Lung (tissue), 12 donors: ENCODE data around the gene GPR55. TPM values are rescaled to one million over a fixed set of nuclear protein-coding genes. Genes with fewer than 3 reads are reported as not detected.

Experiments
- ATAC-seq: fragments of 200-7000 bp; cut with Tn5 transposase; one replicate; pipeline ENCODE4 v1.9.1; 2020; ENCODE audit warnings: moderate number of reproducible peaks; ENCODE audit not compliant: insufficient read depth, low FRiP score
- DNase-seq, 3 donors: peaks; one replicate each; pipeline ENCODE4 v3.0.0-alpha.2; 2013 to 2017
- H3K27ac ChIP-seq, 2 donors: one replicate each; pipeline ENCODE4 v1.5.1; 2013; ENCODE audit warnings: mild to moderate bottlenecking in 2 of 2, moderate library complexity in 2 of 2, control low read depth in 1 of 2, inconsistent platforms in 1 of 2, low read depth in 1 of 2, low read length in 1 of 2
- H3K27me3 ChIP-seq, 3 donors: one replicate each; pipeline ENCODE4 v1.5.1; 2013; ENCODE audit warnings: low read length in 2 of 3; ENCODE audit not compliant: control insufficient read depth in 3 of 3, insufficient read depth in 3 of 3
- H3K36me3 ChIP-seq, 4 donors: one replicate each; pipeline ENCODE4 v1.5.1; 2013; ENCODE audit warnings: low read length in 4 of 4, mild to moderate bottlenecking in 1 of 4, moderate library complexity in 1 of 4; ENCODE audit not compliant: control insufficient read depth in 4 of 4, insufficient read depth in 4 of 4
- H3K4me1 ChIP-seq, 5 donors: one replicate each; pipeline ENCODE4 v1.5.1; 2013; ENCODE audit warnings: low read length in 5 of 5, mild to moderate bottlenecking in 2 of 5, moderate library complexity in 1 of 5; ENCODE audit not compliant: control insufficient read depth in 5 of 5, insufficient read depth in 5 of 5
- H3K4me3 ChIP-seq: one replicate; pipeline ENCODE4 v1.5.1; 2013; ENCODE audit warnings: mild to moderate bottlenecking, control low read depth, moderate library complexity
- H3K9ac ChIP-seq, 2 donors: one replicate each; pipeline ENCODE4 v1.5.1; 2013; ENCODE audit warnings: low read length in 2 of 2, control low read depth in 1 of 2; ENCODE audit not compliant: insufficient read depth in 1 of 2
- H3K9me3 ChIP-seq, 4 donors: one replicate each; pipeline ENCODE4 v1.5.1; 2013; ENCODE audit warnings: low read length in 3 of 4, mild to moderate bottlenecking in 1 of 4, moderate library complexity in 1 of 4; ENCODE audit not compliant: control insufficient read depth in 4 of 4, insufficient read depth in 3 of 4
- CTCF ChIP-seq: IDR thresholded peaks from 2 replicates; pipeline ENCODE4 v1.5.1; 2012; ENCODE audit warnings: mild to moderate bottlenecking; ENCODE audit errors: control extremely low read depth, extremely low read depth
- WGBS, 2 donors: extraction: QIAGEN DNeasy Blood & Tissue Kit; methylation state at CpG; one replicate each; pipeline ENCODE4 v1.1.7; 2013; 5-methylcytosine and 5-hydroxymethylcytosine counted together
- polyA plus RNA-seq, 2 donors: library from polyadenylated mRNA; stranded (reverse); fragments of 200-250 nt; gene quantifications; one replicate each; pipeline ENCODE4 v1.2.1, GENCODE V29; 2013
- total RNA-seq, 2 donors: library from RNA; depleted of rRNA in 1 of 2; stranded (reverse); fragments of >200 nt in 1 of 2; gene quantifications; one replicate each; pipeline ENCODE4 v1.2.1, GENCODE V29; 2014 to 2021
- donor health status: control.
- donor health status: control.
- donor health status: Bipolar disorder and iron deficiency.
- donor health status: healthy.
- donor health status: DM: yes; HTN: yes; CAD: no.

The GPR55 gene
- total and polyA plus RNA-seq, 4 donors, result 0.18 to 0.58 (median 0.29) TPM

- no peak for ATAC-seq
- Histone ChIP-seq H3K4me3 (no peak overlapping the region), H3K4me1 (peaks cover 0 to 6% (median 0%) of the 10 kb centered on the region in 5 donors), H3K9me3 (peaks cover 0 to 3% (median 1%) of the 10 kb centered on the region in 4 donors), H3K36me3 (no peaks in the 10 kb centered on the region), H3K9ac (no peak overlapping the region), H3K27me3 (no peaks in the 10 kb centered on the region), H3K27ac (no peak overlapping the region)
- DNase-seq, result no peak
- WGBS, 2 donors, result 80 to 86% methylated on average over 9 of the region's 9 CpGs
- no peak for TF ChIP-seq CTCF
Observed at GRCh38 chr2:230935130-230935430, 10.0 kb upstream of the GPR55 start.

GRCh38 chr2:230934231-230935129, 9.4 kb upstream of the GPR55 start:
- ATAC-seq, result no peak
- no peak overlapping the region for H3K4me3 ChIP-seq
- no peaks in the 10 kb centered on the region for H3K36me3 ChIP-seq
- no peak overlapping the region for H3K27ac ChIP-seq
- no peak for TF ChIP-seq CTCF
- H3K27me3 ChIP-seq, result no peaks in the 10 kb centered on the region
- H3K9me3 ChIP-seq, result peaks cover 0 to 3% (median 1%) of the 10 kb centered on the region in 4 donors
- 85% methylated on average over 17 of the region's 17 CpGs for WGBS, 2 donors
- H3K9ac ChIP-seq, result no peak overlapping the region
- H3K4me1 ChIP-seq, result peaks cover 0 to 6% (median 0%) of the 10 kb centered on the region in 5 donors
- DNase-seq, result no peak

GRCh38 chr2:230933521-230934180, 8.6 kb upstream of the GPR55 start:
- H3K27ac ChIP-seq, result no peak overlapping the region
- peaks cover 0 to 6% (median 0%) of the 10 kb centered on the region in 5 donors for H3K4me1 ChIP-seq
- H3K9me3 ChIP-seq, result peaks cover 0 to 3% (median 1%) of the 10 kb centered on the region in 4 donors
- no peaks in the 10 kb centered on the region for H3K27me3 ChIP-seq
- WGBS, 2 donors, result 82% methylated on average over 10 of the region's 10 CpGs
- TF ChIP-seq CTCF, result no peak
- DNase-seq (no peak), ATAC-seq (no peak)
- no peak overlapping the region for H3K4me3 ChIP-seq
- H3K36me3 ChIP-seq, result no peaks in the 10 kb centered on the region
- no peak overlapping the region for H3K9ac ChIP-seq
